Upper lobe of left lung (tissue), 6 donors: ENCODE measurements around the gene THOC6. TPM values are rescaled to one million over a fixed set of nuclear protein-coding genes. Genes with fewer than 3 reads are reported as not detected.

Experiments used
- ATAC-seq, 2 donors: fragments of 200-7000 bp; cut with Tn5 transposase; one replicate each; pipeline ENCODE4 v1.9.1; 2022; ENCODE audit warnings: mild to moderate bottlenecking in 2 of 2, moderate library complexity in 2 of 2; ENCODE audit not compliant: low FRiP score in 2 of 2
- DNase-seq, 2 donors: peaks; one replicate each; pipeline ENCODE4 v3.0.0-alpha.2; 2019 to 2020
- H3K27ac ChIP-seq, 4 donors: fragments of 200-600 bp; sonication (generic); one replicate each; pipeline ENCODE4 v1.5.1; 2016 to 2019
- H3K27me3 ChIP-seq, 4 donors: fragments of 200-600 bp; sonication (generic); one replicate each; pipeline ENCODE4 v1.5.1; 2017 to 2019
- H3K36me3 ChIP-seq, 4 donors: fragments of 200-600 bp; sonication (generic); one replicate each; pipeline ENCODE4 v1.5.1; 2016 to 2019
- H3K4me1 ChIP-seq, 4 donors: fragments of 200-600 bp; sonication (generic); one replicate each; pipeline ENCODE4 v1.5.1; 2018 to 2019
- H3K4me3 ChIP-seq, 4 donors: fragments of 200-600 bp; sonication (generic); one replicate each; pipeline ENCODE4 v1.5.1; 2017 to 2019; ENCODE audit warnings: mild to moderate bottlenecking in 2 of 4, moderate library complexity in 1 of 4
- H3K9me3 ChIP-seq, 4 donors: fragments of 200-600 bp; sonication (generic); one replicate each; pipeline ENCODE4 v1.5.1; 2018 to 2019
- EP300 ChIP-seq, 4 donors: sonication (generic); formaldehyde crosslinking; IDR thresholded peaks; one replicate each; pipeline ENCODE4 v1.5.1; 2017; ENCODE audit warnings: antibody characterized with exemption in 4 of 4, control low read depth in 2 of 4
- POLR2A ChIP-seq, 4 donors: fragments of 450-650 bp; IDR thresholded peaks; one replicate each; pipeline ENCODE4 v1.5.1; 2016 to 2017; ENCODE audit warnings: antibody characterized with exemption in 4 of 4, mild to moderate bottlenecking in 2 of 4
- POLR2AphosphoS5 ChIP-seq, 2 donors: sonication (generic); formaldehyde crosslinking; IDR thresholded peaks; one replicate each; pipeline ENCODE4 v1.5.1; 2017; ENCODE audit warnings: antibody characterized with exemption in 2 of 2
- WGBS, 2 donors: methylation state at CpG; one replicate each; pipeline ENCODE4 v1.1.5; 2017 to 2018; 5-methylcytosine and 5-hydroxymethylcytosine counted together
- total RNA-seq, 6 donors: library from RNA; depleted of rRNA in 4 of 6; stranded (reverse); fragments of >200 nt in 4 of 6; gene quantifications; one replicate each; pipeline versions ENCODE4 v1.1.0 to v1.2.1, GENCODE V29; 2016 to 2021
- TF ChIP-seq, protein P1 (sequence below), 6 experiments: fragments of 450-650 bp in 4 of 6; fragments of 200-600 bp in 2 of 6; sonication (generic) in 2 of 6; IDR thresholded peaks; one replicate each; pipeline ENCODE4 v1.5.1; 2016 to 2019; ENCODE audit warnings: antibody characterized with exemption in 6 of 6
- donor health status: DM: no; HTN: no; CAD: no; lungs with moderate emphysema.
- donor health status: DM: no; HTN: yes; CAD: no; lungs with severe emphysema.

The THOC6 gene
- total RNA-seq, 6 donors from 2014 or later, result 18.5 to 40.8 (median 33.1) TPM

DNA sequence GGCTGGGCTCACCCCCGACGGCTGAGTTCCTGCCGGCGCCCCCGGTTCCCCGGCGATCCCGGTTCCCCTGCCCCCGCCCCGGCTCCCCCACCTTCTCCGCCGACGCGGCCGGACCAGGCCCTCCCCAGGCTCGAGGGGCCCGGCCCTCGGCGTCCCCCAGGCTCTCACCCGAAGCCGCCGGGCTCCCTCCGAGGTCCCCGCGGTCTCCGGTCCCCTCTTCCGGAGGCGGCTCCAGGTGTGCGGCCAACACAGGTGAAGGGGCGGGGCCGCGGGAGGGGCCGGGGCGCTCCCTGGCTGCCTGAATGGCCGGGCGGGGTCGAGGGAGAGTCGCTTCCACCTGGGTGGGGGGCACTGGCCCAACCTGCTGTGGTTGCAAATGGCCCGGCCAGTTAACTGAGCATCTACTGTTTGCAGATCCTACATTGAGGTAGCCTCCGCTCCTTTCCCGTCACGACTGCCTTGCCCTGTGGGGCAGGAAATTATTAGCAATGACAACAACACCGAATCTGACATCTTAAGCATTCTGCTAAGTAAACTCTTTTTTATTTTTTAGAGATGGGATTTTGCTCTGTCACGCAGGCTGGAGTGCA is 13.0 kb downstream of the THOC6 start, which contains the start of gene BICDL2:
Gene BICDL2, minus strand, starts transcription at position 219 of the 590 bp plus-strand sequence. CDS start 1,448 bp downstream, outside the sequence.
- H3K4me3 ChIP-seq, result peak within 1 kb of the TSS; percentile 18 to 60 (median 56)
- H3K4me1 ChIP-seq, result peaks cover 7 to 31% (median 14%) of the 10 kb centered on the region in 4 donors
- peak; percentile 23 to 32 for ATAC-seq
- no peaks in the 10 kb centered on the region for H3K36me3 ChIP-seq
- TF ChIP-seq EP300 (IDR thresholded peaks at IDR 0.05) (no peak), POLR2A (IDR thresholded peaks at IDR 0.05) (peak in 1 of 4 donors; percentile 34)
- peaks cover 4 to 26% (median 15%) of the 10 kb centered on the region in 4 donors for H3K27me3 ChIP-seq
- H3K9me3 ChIP-seq, result no peaks in the 10 kb centered on the region
- 25 to 35% methylated on average over 5 to 8 of the region's 44 CpGs for WGBS, 2 donors
- H3K27ac ChIP-seq, result peak within 1 kb of the TSS; percentile 37 to 63 (median 57)
- DNase-seq, result peak; percentile 67 to 90

DNA sequence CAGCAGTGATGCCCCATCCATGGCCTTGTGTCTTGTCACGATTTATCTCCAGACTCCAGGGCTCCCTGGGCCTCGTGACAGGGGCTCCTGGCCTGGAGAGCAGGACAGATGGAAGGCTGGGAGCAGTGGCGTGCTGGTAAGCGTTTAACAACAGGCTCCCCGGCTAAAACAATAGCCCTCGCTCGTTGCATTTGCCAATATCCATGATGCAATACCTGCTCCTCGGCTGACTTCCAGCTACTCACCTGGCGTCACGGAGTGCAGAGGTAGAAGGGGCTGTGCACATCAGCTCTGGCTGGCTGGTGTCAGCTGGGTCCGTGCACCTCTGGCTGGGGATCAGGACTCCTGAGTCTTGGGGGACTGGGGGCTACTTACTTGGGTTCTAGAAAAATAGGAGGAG is 14.4 kb downstream of the THOC6 start:
- WGBS, 2 donors, result 24 to 37% methylated on average over 8 to 11 of the region's 11 CpGs
- peaks cover 7 to 31% (median 14%) of the 10 kb centered on the region in 4 donors for H3K4me1 ChIP-seq
- no peak overlapping the region for H3K4me3 ChIP-seq
- no peaks in the 10 kb centered on the region for H3K9me3 ChIP-seq
- no peak overlapping the region for H3K27ac ChIP-seq
- DNase-seq (peak in 1 of 2 donors; percentile 76), ATAC-seq (no peak)
- peaks cover 4 to 24% (median 15%) of the 10 kb centered on the region in 4 donors for H3K27me3 ChIP-seq
- no peaks in the 10 kb centered on the region for H3K36me3 ChIP-seq
- TF ChIP-seq EP300 (IDR thresholded peaks at IDR 0.05), result no peak
- TF ChIP-seq, protein P1, sequence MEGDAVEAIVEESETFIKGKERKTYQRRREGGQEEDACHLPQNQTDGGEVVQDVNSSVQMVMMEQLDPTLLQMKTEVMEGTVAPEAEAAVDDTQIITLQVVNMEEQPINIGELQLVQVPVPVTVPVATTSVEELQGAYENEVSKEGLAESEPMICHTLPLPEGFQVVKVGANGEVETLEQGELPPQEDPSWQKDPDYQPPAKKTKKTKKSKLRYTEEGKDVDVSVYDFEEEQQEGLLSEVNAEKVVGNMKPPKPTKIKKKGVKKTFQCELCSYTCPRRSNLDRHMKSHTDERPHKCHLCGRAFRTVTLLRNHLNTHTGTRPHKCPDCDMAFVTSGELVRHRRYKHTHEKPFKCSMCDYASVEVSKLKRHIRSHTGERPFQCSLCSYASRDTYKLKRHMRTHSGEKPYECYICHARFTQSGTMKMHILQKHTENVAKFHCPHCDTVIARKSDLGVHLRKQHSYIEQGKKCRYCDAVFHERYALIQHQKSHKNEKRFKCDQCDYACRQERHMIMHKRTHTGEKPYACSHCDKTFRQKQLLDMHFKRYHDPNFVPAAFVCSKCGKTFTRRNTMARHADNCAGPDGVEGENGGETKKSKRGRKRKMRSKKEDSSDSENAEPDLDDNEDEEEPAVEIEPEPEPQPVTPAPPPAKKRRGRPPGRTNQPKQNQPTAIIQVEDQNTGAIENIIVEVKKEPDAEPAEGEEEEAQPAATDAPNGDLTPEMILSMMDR (IDR thresholded peaks at IDR 0.05), result no peak
- no peak for TF ChIP-seq POLR2A (IDR thresholded peaks at IDR 0.05)
- TF ChIP-seq POLR2AphosphoS5 (IDR thresholded peaks at IDR 0.05), result no peak

DNA sequence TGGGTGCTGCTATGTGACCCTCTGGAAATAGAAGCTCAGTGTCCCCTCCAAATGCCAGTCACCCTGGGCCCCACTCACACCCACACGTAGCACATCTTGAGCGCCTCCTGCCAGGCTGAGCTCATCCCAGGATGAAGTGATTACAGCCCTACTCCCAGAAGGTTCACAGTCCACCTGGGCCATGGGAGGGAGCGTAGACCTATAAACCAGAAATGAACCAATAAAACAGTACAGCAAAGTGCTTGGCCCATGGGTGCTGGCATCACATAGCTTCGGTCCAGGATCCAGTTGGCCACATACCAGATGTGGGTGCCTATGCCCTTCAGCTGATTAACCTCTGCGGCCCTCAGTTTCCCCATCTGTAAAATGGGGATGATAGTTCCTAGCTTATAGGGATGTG is 15.1 kb downstream of the THOC6 start:
- TF ChIP-seq POLR2AphosphoS5 (IDR thresholded peaks at IDR 0.05) (no peak), EP300 (IDR thresholded peaks at IDR 0.05) (no peak), POLR2A (IDR thresholded peaks at IDR 0.05) (no peak)
- TF ChIP-seq, protein P1 (IDR thresholded peaks at IDR 0.05), result no peak
- Histone ChIP-seq H3K4me1 (peaks cover 7 to 31% (median 14%) of the 10 kb centered on the region in 4 donors), H3K9me3 (no peaks in the 10 kb centered on the region), H3K4me3 (no peak overlapping the region), H3K36me3 (no peaks in the 10 kb centered on the region), H3K27ac (no peak overlapping the region), H3K27me3 (peaks cover 4 to 27% (median 15%) of the 10 kb centered on the region in 4 donors)
- ATAC-seq (no peak), DNase-seq (no peak)
- 80 to 92% methylated on average over 5 of the region's 5 CpGs for WGBS, 2 donors

DNA sequence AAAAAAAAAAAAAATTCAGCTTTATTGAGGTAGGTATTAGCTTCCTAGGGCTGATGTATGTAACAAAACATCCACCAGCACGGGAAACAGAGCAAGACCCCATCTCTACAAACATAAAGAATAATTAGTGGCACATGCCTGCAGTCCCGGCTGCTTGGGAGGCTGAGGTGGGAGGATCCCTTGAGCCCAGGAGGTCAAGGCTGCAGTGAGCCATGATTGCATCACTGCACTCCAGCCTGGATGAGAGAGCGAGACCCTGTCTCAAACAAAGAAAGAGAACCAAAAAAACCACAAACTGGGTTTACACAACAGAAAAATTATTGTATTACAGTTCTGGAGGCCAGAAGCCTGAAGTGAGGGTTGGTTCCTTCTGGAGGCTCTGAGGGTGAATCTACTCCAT is 18.5 kb downstream of the THOC6 start:
- Histone ChIP-seq H3K36me3 (no peaks in the 10 kb centered on the region), H3K4me1 (peaks cover 21 to 34% (median 26%) of the 10 kb centered on the region in 4 donors), H3K9me3 (no peaks in the 10 kb centered on the region), H3K27ac (no peak overlapping the region), H3K4me3 (no peak overlapping the region), H3K27me3 (peaks cover 0 to 34% (median 24%) of the 10 kb centered on the region in 4 donors)
- TF ChIP-seq EP300 (IDR thresholded peaks at IDR 0.05) (no peak), POLR2AphosphoS5 (IDR thresholded peaks at IDR 0.05) (no peak), POLR2A (IDR thresholded peaks at IDR 0.05) (no peak)
- TF ChIP-seq, protein P1 (IDR thresholded peaks at IDR 0.05), result no peak
- WGBS, 2 donors, result 71 to 80% methylated on average over 3 of the region's 3 CpGs
- DNase-seq, result no peak
- no peak for ATAC-seq

DNA sequence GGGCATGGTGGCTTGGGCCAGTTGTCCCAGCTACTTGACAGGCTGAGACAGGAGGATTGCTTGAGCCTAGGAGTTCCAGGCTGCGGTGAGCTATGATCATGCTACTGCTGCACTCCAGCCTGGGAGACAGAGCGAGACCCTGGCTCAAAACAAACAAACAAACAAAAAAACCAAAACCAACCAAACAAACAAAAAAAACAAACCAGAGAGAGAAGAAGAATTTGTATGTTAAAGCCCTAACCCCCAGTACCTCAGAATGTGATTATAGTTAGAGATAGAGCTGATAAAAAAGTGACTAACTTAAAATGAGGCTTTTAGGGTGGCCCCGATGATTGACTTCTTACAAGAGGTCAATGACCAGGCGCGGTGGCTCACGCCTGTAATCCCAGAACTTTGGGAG is 20.9 kb downstream of the THOC6 start:
- Histone ChIP-seq H3K4me3 (peak overlapping the region in 2 of 4 donors; percentile 50 to 54), H3K4me1 (peaks cover 21 to 34% (median 25%) of the 10 kb centered on the region in 4 donors), H3K36me3 (no peaks in the 10 kb centered on the region), H3K27me3 (peaks cover 0 to 36% (median 26%) of the 10 kb centered on the region in 4 donors), H3K9me3 (no peaks in the 10 kb centered on the region), H3K27ac (no peak overlapping the region)
- DNase-seq, result no peak
- no peak for ATAC-seq
- 83 to 88% methylated on average over 6 of the region's 6 CpGs for WGBS, 2 donors
- TF ChIP-seq EP300 (IDR thresholded peaks at IDR 0.05), result no peak
- no peak for TF ChIP-seq POLR2A (IDR thresholded peaks at IDR 0.05)
- TF ChIP-seq POLR2AphosphoS5 (IDR thresholded peaks at IDR 0.05), result no peak
- TF ChIP-seq, protein P1 (IDR thresholded peaks at IDR 0.05), result no peak
